GM18505 (cell line): ENCODE data around the gene RNU5B-1.
A peak's percentile ranks its signal among the peaks of the same experiment; 100 is the strongest.

Source experiments
- ATAC-seq: cut with Tn5 transposase; IDR thresholded peaks from one replicate; pipeline ENCODE4 v1.9.1; 2021; ENCODE audit not compliant: unreplicated experiment
- POLR2A ChIP-seq: IDR thresholded peaks from 4 replicates; pipeline ENCODE4 v1.6.1; 2011; ENCODE audit warnings: borderline replicate concordance; ENCODE audit not compliant: insufficient read depth, insufficient read length; ENCODE audit errors: extremely low read depth

RNU5B-1 gene

DNA sequence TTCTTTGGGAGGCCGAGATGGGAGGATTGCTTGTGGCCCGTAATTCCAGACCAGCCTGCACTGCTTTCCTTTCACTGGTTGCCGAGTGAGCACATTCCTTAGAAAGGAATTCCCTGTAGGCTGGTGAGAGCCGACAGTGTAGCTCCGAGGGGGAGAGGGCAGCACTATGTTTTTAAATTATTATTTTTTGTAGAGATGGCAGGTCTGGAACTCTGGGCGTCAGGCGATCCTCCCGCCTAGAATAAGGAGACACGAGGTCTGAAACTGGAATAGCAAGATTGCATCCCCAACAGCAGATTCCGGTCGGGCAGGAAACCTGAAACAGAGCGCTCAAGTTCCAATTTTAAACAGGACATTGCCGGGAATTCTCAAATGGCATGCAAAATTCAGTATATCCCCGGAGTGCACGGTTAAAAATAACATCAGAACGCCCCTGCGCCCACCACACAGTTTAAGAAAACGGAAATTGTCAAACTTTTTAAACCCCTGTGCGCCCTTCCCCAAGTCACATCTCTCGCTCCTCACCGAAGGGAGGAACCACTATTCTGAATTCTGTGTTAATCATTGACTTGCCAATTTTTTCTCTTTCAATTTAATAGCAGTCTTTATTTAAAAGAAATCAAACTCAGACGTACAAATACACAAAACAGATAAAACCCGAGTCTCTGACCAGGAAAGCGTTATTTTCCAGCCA lies 643 bp upstream of the RNU5B-1 start:
- peak; percentile 4 for ATAC-seq
- no peak for TF ChIP-seq POLR2A

- ATAC-seq, result no peak
- TF ChIP-seq POLR2A, result no peak
These were observed 777 bp downstream of the RNU5B-1 start for GRCh38 chr15:65305150-65305758.

DNA sequence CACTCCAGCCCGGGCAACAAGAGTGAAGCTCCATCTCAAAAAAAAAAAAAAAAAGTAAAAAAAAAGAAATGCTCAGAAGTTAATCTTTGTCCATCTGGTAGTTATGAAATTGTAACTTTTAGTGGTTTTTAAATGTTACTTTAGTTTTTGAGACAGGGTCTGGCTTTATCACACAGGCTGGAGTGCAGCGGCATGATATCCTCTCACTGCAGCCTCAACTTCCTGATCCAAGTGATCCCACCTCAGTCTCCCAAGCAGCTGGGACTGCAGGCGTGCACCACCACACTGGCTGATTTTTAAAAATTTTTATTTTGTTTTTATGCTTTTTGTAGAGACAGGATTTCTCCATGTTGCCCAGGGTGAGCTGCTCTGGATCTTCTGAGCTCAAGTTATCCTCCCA lies 1.3 kb downstream of the RNU5B-1 start:
- ATAC-seq, result no peak
- TF ChIP-seq POLR2A, result no peak

DNA sequence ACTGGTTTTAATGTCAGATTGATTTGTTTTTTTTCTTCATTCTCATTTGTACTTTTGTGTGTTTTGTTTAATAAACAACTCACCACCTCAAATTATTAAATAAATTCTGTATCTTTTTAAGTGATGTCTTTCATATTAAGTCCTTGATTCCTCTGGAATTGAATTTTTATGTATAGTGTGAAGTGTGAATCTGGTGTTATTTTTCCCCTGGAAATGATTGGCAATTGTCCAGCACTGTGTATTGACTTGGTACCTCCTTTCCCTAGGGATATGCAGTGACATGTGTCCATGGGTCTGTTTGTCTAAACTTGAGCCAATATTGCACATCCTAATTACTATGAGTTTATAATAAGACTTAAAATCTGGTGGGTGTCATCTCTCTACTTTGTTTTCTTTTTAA lies 2.1 kb downstream of the RNU5B-1 start:
- ATAC-seq, result no peak

GRCh38 chr15:65307978-65308377 lies 3.5 kb downstream of the RNU5B-1 start:
- no peak for TF ChIP-seq POLR2A
- no peak for ATAC-seq

More for the DNA sequence above, 2.1 kb downstream of the RNU5B-1 start:
- TF ChIP-seq POLR2A, result no peak

DNA sequence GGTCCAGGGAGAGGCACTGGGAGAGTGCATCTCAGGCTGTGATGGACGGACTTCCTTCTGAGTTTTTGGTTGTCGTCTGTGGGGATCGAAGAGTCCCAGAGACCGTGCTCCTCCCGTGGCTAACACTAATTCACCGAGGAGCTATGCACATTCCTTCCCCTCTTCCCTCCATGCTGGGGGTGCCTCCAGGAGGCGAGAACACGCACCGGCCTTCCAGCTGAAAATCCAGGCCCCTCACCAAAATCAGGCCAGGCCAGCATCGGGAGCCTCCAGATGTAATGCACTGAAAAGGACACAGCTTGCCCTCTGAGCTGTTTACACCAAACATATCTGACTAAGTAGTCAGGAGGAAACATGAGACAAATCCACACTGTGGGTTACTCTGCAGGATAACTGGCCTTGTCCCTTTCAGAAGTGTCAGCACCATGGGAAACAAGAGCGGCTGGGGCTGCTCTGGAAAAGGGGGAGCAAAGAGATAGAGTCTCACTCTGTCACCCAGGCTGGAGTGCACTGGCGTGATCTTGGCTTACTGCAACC lies 5.5 kb downstream of the RNU5B-1 start:
- no peak for ATAC-seq
- TF ChIP-seq POLR2A, result no peak

- no peak for ATAC-seq
These were observed 6.1 kb downstream of the RNU5B-1 start for GRCh38 chr15:65310431-65311137.

DNA sequence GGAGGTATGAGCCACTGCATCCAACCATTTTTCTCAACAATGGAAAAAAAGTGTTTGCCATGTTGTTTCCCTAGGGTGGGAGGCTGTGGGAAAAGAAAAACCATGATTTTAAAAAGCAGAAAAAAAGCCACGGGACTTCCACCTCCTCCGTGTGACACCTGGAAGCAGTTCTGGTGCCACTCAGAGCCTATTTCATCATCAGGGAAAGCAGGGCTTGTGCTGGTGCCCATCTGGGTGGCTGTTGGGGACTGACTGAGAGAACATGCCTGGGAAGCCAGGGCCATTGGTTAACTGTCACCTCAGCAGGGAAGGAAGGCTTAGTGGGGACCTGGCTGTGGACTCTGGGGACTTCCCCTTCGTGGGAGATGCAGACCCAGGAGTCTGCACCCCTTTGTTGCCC lies 7.3 kb downstream of the RNU5B-1 start:
- ATAC-seq, result no peak

More at GRCh38 chr15:65310431-65311137, 6.1 kb downstream of the RNU5B-1 start:
- TF ChIP-seq POLR2A, result no peak

GRCh38 chr15:65312400-65312916 lies 8.0 kb downstream of the RNU5B-1 start:
- no peak for TF ChIP-seq POLR2A
- no peak for ATAC-seq

More for the DNA sequence above, 7.3 kb downstream of the RNU5B-1 start:
- TF ChIP-seq POLR2A, result no peak

DNA sequence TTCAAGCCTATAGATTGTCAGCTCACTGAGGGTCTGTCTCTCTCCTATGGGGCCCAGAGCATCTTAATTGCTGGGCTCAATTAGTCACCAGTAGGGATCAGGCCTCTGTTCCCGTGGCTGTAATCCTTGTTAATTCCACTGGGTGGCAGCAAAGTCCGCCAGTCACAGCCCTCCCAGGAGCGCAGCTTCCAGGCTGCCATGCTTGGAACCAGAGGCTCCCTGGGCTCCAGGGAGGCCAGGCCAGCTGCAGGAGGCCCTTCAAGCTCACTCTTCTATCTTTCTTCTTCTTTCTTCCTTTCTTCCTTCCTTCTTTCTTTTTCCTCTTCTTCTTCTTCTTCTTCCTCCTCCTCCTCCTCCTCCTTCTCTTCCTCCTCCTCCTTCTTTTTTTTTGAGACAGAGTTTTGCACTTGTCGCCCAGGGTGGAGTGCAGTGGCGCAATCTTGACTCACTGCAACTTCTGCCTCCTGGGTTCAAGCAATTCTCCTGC lies 14.4 kb downstream of the RNU5B-1 start:
- no peak for TF ChIP-seq POLR2A
- no peak for ATAC-seq

GRCh38 chr15:65323071-65323511 lies 18.6 kb downstream of the RNU5B-1 start:
- no peak for TF ChIP-seq POLR2A
- no peak for ATAC-seq

- TF ChIP-seq POLR2A, result no peak
- ATAC-seq, result no peak
These were observed 21.6 kb downstream of the RNU5B-1 start for GRCh38 chr15:65326117-65326526.

DNA sequence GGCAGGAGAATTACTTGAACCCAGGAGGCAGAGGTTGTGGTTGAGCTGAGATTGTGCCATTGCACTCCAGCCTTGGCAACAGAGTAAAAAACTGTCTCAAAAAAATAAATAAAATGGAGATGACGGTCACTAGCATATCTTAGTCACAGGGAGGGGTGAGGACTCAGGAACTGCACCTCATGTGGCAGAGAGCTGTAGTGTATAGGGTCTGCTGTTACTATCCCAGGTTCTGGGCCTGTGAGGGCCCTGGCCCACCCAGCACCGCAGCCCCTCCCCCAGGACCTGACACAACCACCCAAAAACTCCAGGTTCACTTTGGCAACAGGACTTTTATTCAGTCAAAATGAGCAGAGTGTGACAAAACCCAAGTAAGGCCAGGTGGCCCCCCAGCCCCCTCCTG lies 22.3 kb downstream of the RNU5B-1 start:
- no peak for TF ChIP-seq POLR2A
- no peak for ATAC-seq
